Femur (tissue), 1 donor: ENCODE measurements around the gene LHFPL3.
"Not testable (repeated sequence)": the region's sequence is repeated elsewhere in the genome, so short reads cannot be mapped to it uniquely, and the experiment has no call there.

Source experiments
- DNase-seq: peaks from one replicate; pipeline ENCODE4 v3.0.0-alpha.2; 2017

LHFPL3 gene

DNA sequence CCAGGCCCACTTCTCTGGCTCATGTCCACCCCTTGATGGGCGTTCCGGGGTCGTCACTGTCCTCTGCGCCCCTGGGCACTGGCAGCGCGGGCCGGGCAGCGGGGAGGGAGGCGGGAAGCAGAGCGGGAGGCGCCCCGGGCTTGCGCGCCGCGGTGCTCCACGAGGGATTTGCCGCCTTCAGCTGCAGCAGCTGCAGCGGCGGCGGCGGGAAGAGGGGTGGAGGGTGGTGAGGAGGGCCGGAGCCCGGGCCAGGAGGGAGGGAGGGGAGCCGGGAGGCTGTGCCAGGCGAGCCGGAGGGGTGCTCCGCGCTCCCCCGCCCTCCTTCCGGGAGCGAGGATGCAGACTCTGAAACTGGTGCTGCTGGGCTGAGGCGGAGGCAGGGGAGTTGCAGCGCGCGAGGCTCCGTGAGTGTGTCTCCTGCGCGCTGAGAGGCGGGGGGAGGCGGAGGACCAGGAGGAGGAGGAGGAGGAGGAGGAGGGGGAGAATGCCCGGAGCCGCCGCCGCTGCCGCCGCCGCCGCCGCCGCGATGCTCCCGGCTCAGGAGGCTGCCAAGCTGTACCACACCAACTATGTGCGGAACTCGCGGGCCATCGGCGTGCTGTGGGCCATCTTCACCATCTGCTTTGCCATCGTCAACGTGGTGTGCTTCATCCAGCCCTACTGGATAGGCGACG lies at the start of gene LHFPL3:
LHFPL3 (plus strand) TSS at position 308 of the 674 bp plus-strand sequence.
- peak; percentile 19 for DNase-seq

GRCh38 chr7:104281685-104282084 lies 46.7 kb upstream of the LHFPL3 start:
- DNase-seq, result not testable (repeated sequence)

GRCh38 chr7:104286839-104287238 lies 41.6 kb upstream of the LHFPL3 start:
- no peak for DNase-seq

DNA sequence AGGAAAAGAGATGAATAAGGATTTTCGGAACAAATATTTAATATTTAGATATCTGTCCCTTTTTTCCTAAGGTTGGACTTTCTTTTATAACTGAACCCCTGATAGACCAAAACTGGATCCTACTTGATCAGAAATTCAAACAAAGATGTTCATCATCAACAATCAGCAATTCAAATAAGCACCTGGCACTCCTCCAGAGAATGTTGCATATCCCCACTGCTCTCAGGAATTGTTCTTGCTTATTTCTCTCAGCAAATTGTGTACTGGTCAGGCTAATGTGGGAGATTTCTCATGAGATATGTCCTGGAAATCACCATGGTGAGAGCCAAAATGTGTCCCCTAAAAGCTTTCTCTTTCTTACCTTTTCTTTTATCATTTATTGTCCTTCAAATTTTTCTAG lies 40.3 kb upstream of the LHFPL3 start:
- no peak for DNase-seq

DNA sequence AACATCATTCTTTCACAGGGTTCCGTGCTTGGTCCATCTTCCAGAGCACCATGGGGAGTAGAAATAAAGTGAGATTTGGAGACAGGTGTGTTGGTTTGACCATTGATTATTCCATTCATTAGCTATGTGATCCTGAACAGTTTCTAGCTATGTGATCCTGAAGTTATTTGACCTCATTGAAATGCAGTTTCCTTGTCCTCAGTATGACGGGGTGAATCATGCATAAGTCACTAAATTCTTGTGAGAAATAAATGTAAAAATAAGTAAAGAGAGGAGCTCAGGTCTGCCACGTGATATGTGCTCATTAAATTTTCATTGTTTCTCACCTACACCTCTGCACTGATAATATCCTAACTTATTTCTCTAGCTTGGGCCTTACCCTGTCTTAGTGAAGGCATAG lies 34.1 kb upstream of the LHFPL3 start:
- DNase-seq, result no peak

DNA sequence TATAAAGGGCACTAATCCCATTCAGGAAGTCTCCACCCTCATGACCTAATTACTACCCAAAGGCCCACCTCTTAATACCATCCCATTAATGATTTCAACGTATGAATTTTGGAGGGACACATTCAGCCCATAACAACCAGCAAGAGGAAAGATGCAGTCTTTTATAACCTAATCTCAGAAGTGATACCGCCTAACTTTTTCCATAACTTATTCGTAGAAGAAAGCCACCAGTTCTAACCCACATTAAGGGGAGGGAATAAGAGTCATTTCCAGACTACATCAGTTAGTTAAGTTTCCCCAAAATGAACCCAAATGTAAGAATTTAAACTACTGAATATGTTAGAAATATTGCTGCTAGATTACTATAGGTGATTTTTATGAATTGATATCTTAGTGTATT lies 32.1 kb upstream of the LHFPL3 start:
- DNase-seq, result no peak

DNA sequence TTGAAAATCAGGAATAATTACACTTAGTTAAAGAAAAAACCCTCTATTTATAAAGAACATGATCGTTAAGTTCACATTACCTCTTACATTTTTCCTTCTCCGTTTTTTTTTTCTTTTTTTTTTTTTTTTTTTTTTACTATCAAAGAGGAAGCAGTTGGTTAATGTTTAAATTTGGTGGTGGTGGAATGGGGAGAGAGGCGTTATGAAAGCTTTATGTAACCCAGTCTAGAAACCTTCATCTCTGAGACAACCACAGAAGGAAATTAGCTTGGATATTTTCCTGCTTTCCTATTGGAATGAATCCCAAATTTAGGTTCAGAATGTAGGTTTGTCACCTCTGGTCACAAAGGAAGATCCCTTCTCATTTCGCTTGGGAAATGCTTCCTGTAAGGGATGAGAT lies 31.5 kb upstream of the LHFPL3 start:
- no peak for DNase-seq

- no peak for DNase-seq
Observed at GRCh38 chr7:104299323-104299722, 29.1 kb upstream of the LHFPL3 start.

DNA sequence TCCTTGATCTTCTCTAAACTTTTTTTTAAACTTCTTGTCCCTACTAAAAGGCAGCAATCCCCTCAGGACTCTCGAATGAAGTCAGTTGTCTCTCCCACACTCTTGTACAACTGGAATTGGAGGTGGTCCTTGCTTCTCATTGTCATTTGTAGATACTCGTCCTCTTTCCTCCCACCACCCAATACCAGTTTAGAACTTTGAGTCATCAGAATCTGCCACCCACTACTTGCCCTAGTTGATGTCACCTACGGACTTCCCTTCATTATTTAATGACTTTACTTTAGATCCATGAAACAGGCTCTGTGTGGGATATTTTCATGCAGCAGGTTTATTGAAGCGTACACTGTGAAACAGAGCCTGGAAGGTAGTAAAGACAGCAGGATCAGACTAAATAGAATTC lies 28.6 kb upstream of the LHFPL3 start:
- no peak for DNase-seq

DNA sequence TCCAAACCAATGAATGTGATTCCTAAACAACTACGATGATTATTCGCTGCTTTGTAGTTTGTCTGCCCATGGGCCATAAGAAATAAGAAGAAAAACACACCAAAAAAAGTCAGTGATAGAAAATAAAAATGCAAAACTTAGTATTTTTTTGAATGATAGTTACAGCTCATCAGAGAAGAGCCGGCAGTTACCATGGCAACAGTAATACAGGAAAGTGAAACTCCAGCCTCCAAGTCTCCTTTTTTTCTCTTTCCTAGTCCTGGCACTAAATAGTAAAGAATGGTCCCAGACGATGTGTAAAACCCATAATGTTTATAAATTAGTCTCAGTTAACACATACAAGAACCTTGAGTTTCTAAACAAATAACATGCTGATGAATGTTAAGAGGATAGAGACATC lies 21.6 kb upstream of the LHFPL3 start:
- no peak for DNase-seq

DNA sequence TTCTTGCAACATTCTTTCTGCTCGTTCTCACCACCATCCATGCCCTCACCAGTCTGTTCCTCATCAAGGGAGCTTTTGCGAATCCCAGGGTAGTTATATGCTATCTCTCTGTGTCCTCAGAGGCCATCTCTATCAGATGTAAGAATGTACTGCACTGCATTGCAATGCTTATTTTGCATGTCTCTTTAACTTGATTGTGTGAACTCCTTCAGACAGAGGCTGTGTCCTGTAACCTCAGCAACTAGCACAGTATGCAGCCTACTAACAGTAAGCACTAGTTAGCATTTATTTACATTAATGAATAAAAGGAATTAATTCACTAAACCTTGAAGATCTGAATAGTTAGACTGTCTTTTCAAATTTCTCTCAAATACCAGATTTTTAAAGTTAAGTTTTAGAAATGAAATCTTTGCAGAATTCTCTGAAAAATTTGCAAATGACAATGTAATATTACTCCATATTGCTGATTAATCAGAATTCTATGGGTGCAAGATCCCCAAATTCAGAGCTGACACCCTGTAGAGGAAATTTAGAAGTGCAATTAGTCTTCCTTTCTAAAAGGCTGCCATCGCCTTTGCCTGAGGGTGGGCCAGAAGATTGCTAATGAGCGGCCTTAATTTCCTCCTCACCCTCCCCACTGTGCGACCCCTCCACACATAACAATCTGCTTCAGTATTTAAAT lies 10.3 kb upstream of the LHFPL3 start:
- no peak for DNase-seq

DNA sequence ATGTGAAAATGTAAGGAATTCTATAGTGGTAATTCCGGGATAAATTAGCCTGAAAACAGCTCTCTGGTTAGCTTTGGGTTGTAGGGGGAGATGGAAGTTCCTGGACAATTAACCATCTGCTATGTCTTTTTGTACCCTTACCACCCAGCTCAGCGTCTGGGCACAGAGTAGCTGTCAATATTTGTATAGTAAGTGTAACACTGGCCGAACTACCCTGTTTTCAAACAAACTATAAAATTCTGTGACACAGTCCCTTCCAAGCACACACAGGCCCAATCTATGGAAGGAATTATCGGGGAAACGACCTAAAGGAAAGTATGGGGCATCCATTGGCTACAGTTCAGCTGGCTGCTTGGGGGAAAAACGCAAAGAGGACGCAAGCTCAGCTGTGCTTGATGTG lies 869 bp upstream of the LHFPL3 start:
- DNase-seq, result no peak

GRCh38 chr7:104327938-104328295 lies 486 bp upstream of the LHFPL3 start:
- no peak for DNase-seq

- no peak for DNase-seq
Observed at GRCh38 chr7:104328970-104329825, 795 bp downstream of the LHFPL3 start.

GRCh38 chr7:104341546-104341945 lies 13.1 kb downstream of the LHFPL3 start:
- no peak for DNase-seq

- no peak for DNase-seq
Observed at GRCh38 chr7:104352736-104353135, 24.3 kb downstream of the LHFPL3 start.

DNA sequence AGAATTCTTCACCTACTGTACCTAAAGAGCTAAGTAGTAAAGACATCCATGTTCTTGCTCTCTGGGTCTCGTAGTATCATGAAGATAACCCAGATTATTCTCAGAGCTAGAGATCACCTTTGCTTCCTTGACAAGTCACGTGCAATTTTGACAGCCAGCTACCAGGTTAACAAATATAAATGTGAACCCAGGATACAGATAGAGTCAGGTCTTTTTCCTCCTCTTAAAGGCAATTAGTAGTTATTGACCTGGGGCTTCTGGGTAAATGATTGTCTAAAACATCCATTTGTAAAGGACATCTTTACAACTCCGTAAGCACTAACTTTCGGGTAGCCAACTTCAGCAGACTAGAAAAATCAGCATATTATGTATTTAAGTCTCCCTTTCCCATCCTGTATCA lies 28.8 kb downstream of the LHFPL3 start:
- no peak for DNase-seq

GRCh38 chr7:104358446-104359132 lies 30.2 kb downstream of the LHFPL3 start:
- no peak for DNase-seq

- no peak for DNase-seq
Observed at GRCh38 chr7:104362756-104363155, 34.4 kb downstream of the LHFPL3 start.

- DNase-seq, result no peak
Observed at GRCh38 chr7:104363355-104363754, 35.0 kb downstream of the LHFPL3 start.

DNA sequence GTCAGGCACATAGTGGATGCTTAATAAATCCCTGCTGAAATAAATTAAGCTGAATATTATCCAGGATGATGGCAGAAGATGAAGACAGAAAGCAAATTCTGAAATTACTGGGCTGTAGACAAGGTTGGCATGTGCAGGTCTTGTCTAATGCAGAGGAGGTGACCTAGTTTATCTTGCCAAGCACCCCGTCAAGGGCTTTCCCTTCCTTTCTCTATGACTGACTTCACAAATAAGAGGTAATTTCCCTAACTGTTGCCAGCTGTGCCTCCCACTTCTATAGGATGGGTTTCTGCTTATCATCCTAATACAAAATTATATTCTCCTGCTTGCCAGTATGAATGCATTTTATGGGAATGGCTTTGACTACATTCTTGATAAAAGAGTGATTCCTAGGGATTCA lies 38.0 kb downstream of the LHFPL3 start:
- DNase-seq, result no peak

GRCh38 chr7:104367926-104368325 lies 39.5 kb downstream of the LHFPL3 start:
- no peak for DNase-seq
